Neuronal stem cell (in vitro differentiated cells): Measurements from ENCODE around the gene TPI1.
A peak's percentile ranks its signal among the peaks of the same experiment; 100 is the strongest.
"Not testable (repeated sequence)": the region's sequence is repeated elsewhere in the genome, so short reads cannot be mapped to it uniquely, and the experiment has no call there.

ENCODE experiments used
- DNase-seq: peaks from one replicate; pipeline ENCODE4 v3.0.0-alpha.2; 2013; ENCODE audit warnings: low spot score
- H2AFZ ChIP-seq: one replicate; pipeline ENCODE4 v1.6.1; 2013; ENCODE audit warnings: mild to moderate bottlenecking, low read length, inconsistent platforms
- H2AK5ac ChIP-seq: 2 replicates; pipeline ENCODE4 v1.6.1; 2013; ENCODE audit warnings: low read depth, mild to moderate bottlenecking, inconsistent platforms, low read length, moderate library complexity, mixed read lengths
- H2BK120ac ChIP-seq: 2 replicates; pipeline ENCODE4 v1.6.1; 2013; ENCODE audit warnings: low read depth, mild to moderate bottlenecking, inconsistent platforms, low read length, moderate library complexity, mixed read lengths
- H2BK12ac ChIP-seq: one replicate; pipeline ENCODE4 v1.6.1; 2013; ENCODE audit warnings: low read length, inconsistent platforms
- H2BK15ac ChIP-seq: 2 replicates; pipeline ENCODE4 v1.6.1; 2013; ENCODE audit warnings: mild to moderate bottlenecking, low read length, inconsistent platforms, mixed read lengths
- H2BK5ac ChIP-seq: one replicate; pipeline ENCODE4 v1.6.1; 2013; ENCODE audit warnings: inconsistent platforms, mild to moderate bottlenecking, low read length, moderate library complexity
- H3K14ac ChIP-seq: one replicate; pipeline ENCODE4 v1.6.1; 2013; ENCODE audit warnings: low read length, inconsistent platforms
- H3K18ac ChIP-seq: 2 replicates; pipeline ENCODE4 v1.6.1; 2013; ENCODE audit warnings: low read length, inconsistent platforms
- H3K23ac ChIP-seq: 2 replicates; pipeline ENCODE4 v1.6.1; 2013; ENCODE audit warnings: low read depth, mild to moderate bottlenecking, mixed read lengths, low read length, inconsistent platforms; ENCODE audit not compliant: poor library complexity
- H3K27ac ChIP-seq: replicated peaks from 3 replicates; pipeline ENCODE4 v1.5.1; 2013; ENCODE audit warnings: low read length, inconsistent platforms
- H3K27me3 ChIP-seq, 3 experiments: 2 replicates each; pipeline ENCODE4 v1.6.1; 2013; ENCODE audit warnings: low read length in 3 of 3, mild to moderate bottlenecking in 2 of 3, inconsistent platforms in 1 of 3, low read depth in 1 of 3, mixed read lengths in 1 of 3, moderate library complexity in 1 of 3; ENCODE audit not compliant: control insufficient read depth in 3 of 3, insufficient read depth in 3 of 3
- H3K36me3 ChIP-seq, 2 donors: replicated peaks in 1 of 2; 2 replicates each; pipeline ENCODE4 v1.6.1; 2013; ENCODE audit warnings: low read length in 2 of 2; ENCODE audit not compliant: control insufficient read depth in 2 of 2, insufficient read depth in 2 of 2
- H3K4ac ChIP-seq: 2 replicates; pipeline ENCODE4 v1.6.1; 2013; ENCODE audit warnings: inconsistent platforms, mild to moderate bottlenecking, low read length, moderate library complexity
- H3K4me1 ChIP-seq, 2 donors: 1 replicate in 1 of 2; 2 replicates in 1 of 2; pipeline ENCODE4 v1.6.1; 2013; ENCODE audit warnings: low read length in 2 of 2, low read depth in 1 of 2; ENCODE audit not compliant: control insufficient read depth in 2 of 2, insufficient read depth in 1 of 2
- H3K4me2 ChIP-seq: one replicate; pipeline ENCODE4 v1.6.1; 2013; ENCODE audit warnings: mild to moderate bottlenecking, low read length, inconsistent platforms; ENCODE audit not compliant: insufficient read depth, poor library complexity, severe bottlenecking
- H3K4me3 ChIP-seq, 2 donors: 2 replicates each; pipeline ENCODE4 v1.5.1; 2013; ENCODE audit warnings: low read length in 2 of 2, mild to moderate bottlenecking in 2 of 2, inconsistent platforms in 1 of 2, moderate library complexity in 1 of 2
- H3K79me1 ChIP-seq: one replicate; pipeline ENCODE4 v1.6.1; 2013; ENCODE audit warnings: low read depth, mild to moderate bottlenecking, inconsistent platforms, low read length, moderate library complexity
- H3K9ac ChIP-seq: one replicate; pipeline ENCODE4 v1.6.1; 2013; ENCODE audit warnings: mild to moderate bottlenecking, low read depth, low read length, inconsistent platforms; ENCODE audit not compliant: poor library complexity
- H3K9me3 ChIP-seq, 2 donors: replicated peaks in 1 of 2; 2 replicates each; pipeline versions ENCODE3 to v1.6.1; 2013; ENCODE audit warnings: low read length in 2 of 2, mild to moderate bottlenecking in 2 of 2, inconsistent platforms in 1 of 2, low read depth in 1 of 2, mixed read lengths in 1 of 2, moderate library complexity in 1 of 2; ENCODE audit not compliant: control insufficient read depth in 2 of 2, insufficient read depth in 1 of 2
- H4K8ac ChIP-seq: one replicate; pipeline ENCODE4 v1.6.1; 2013; ENCODE audit warnings: low read depth, mild to moderate bottlenecking, inconsistent platforms, low read length, moderate library complexity
- H4K91ac ChIP-seq: one replicate; pipeline ENCODE4 v1.6.1; 2013; ENCODE audit warnings: low read length, low read depth, mild to moderate bottlenecking, inconsistent platforms; ENCODE audit not compliant: poor library complexity
- WGBS, 2 donors: extraction: QIAGEN DNeasy Blood & Tissue Kit; methylation state at CpG; one replicate each; pipeline ENCODE4 v1.1.7; 2013; ENCODE audit warnings: missing lambda C conversion rate in 2 of 2, mixed read lengths in 1 of 2; ENCODE audit not compliant: insufficient read length in 2 of 2, insufficient replicate concordance in 1 of 2; ENCODE audit errors: extremely low coverage in 2 of 2; 5-methylcytosine and 5-hydroxymethylcytosine counted together

The TPI1 gene

GRCh38 chr12:6884539-6884938, 17.2 kb downstream of the TPI1 start:
- Histone ChIP-seq H3K36me3 (peaks cover 2 to 14% of the 10 kb centered on the region in 2 donors), H4K8ac (no peak overlapping the region), H3K4ac (no peak overlapping the region), H2BK12ac (peak overlapping the region; percentile 33), H3K4me1 (peaks cover 0 to 5% of the 10 kb centered on the region in 2 donors), H4K91ac (no peak overlapping the region), H3K14ac (no peak overlapping the region), H3K18ac (peak overlapping the region; percentile 74), H2BK15ac (no peak overlapping the region), H3K4me2 (no peak overlapping the region), H2BK120ac (peak overlapping the region; percentile 48), H2BK5ac (no peak overlapping the region), H3K79me1 (no peaks in the 10 kb centered on the region), H3K9ac (no peak overlapping the region), H3K27me3 (no peaks in the 10 kb centered on the region), H3K4me3 (no peak overlapping the region), H2AFZ (no peak overlapping the region), H3K27ac (peak overlapping the region; percentile 27), H3K9me3 (no peaks in the 10 kb centered on the region), H2AK5ac (peak overlapping the region; percentile 81), H3K23ac (no peak overlapping the region)
- DNase-seq: no peak
- no CpG with 5 or more reads among the region's 22 CpGs for WGBS, 2 donors

GRCh38 chr12:6886206-6886999, 19.1 kb downstream of the TPI1 start:
- peak overlapping the region; percentile 58 for H3K27ac ChIP-seq
- H3K9me3 ChIP-seq, H2AK5ac ChIP-seq, H3K14ac ChIP-seq, H3K23ac ChIP-seq, H3K79me1 ChIP-seq, H2BK12ac ChIP-seq, H3K9ac ChIP-seq, H3K18ac ChIP-seq, H2BK15ac ChIP-seq, H3K4me3 ChIP-seq, H3K27me3 ChIP-seq, H3K4me1 ChIP-seq, H2AFZ ChIP-seq, H3K4ac ChIP-seq, H2BK5ac ChIP-seq, H4K91ac ChIP-seq, H2BK120ac ChIP-seq, DNase-seq: not testable (repeated sequence)
- no CpG with 5 or more reads among the region's 15 CpGs for WGBS, 2 donors
- peak overlapping the region; percentile 82 for H4K8ac ChIP-seq
- peak overlapping the region; percentile 11 for H3K4me2 ChIP-seq
- H3K36me3 ChIP-seq: peaks cover 2 to 14% of the 10 kb centered on the region in 2 donors

- no peak overlapping the region for H3K18ac ChIP-seq
- H3K9me3 ChIP-seq: no peaks in the 10 kb centered on the region
- H3K4ac ChIP-seq: no peak overlapping the region
- no peak overlapping the region for H3K27ac ChIP-seq
- no peak overlapping the region for H3K4me2 ChIP-seq
- H3K14ac ChIP-seq: no peak overlapping the region
- H4K8ac ChIP-seq: no peak overlapping the region
- H3K4me1 ChIP-seq: peaks cover 5 to 9% of the 10 kb centered on the region in 2 donors
- no peak overlapping the region for H2AK5ac ChIP-seq
- no peak overlapping the region for H3K4me3 ChIP-seq
- H3K9ac ChIP-seq: no peak overlapping the region
- H2AFZ ChIP-seq: no peak overlapping the region
- H3K79me1 ChIP-seq: no peaks in the 10 kb centered on the region
- H2BK12ac ChIP-seq: no peak overlapping the region
- H4K91ac ChIP-seq: no peak overlapping the region
- WGBS, 2 donors: no CpG with 5 or more reads among the region's 8 CpGs
- H3K23ac ChIP-seq: no peak overlapping the region
- H3K27me3 ChIP-seq: no peaks in the 10 kb centered on the region
- H2BK120ac ChIP-seq: no peak overlapping the region
- no peak overlapping the region for H2BK5ac ChIP-seq
- peaks cover 2 to 14% of the 10 kb centered on the region in 2 donors for H3K36me3 ChIP-seq
- no peak for DNase-seq
- no peak overlapping the region for H2BK15ac ChIP-seq
Observed at GRCh38 chr12:6887460-6887859, 20.1 kb downstream of the TPI1 start.

- no peaks in the 10 kb centered on the region for H3K27me3 ChIP-seq
- no peak overlapping the region for H2AK5ac ChIP-seq
- no peak overlapping the region for H3K4me2 ChIP-seq
- H3K4me1 ChIP-seq: peaks cover 5 to 9% of the 10 kb centered on the region in 2 donors
- no peaks in the 10 kb centered on the region for H3K9me3 ChIP-seq
- H3K9ac ChIP-seq: no peak overlapping the region
- H2BK12ac ChIP-seq: no peak overlapping the region
- no peaks in the 10 kb centered on the region for H3K79me1 ChIP-seq
- H2BK120ac ChIP-seq: no peak overlapping the region
- H3K27ac ChIP-seq: no peak overlapping the region
- no peak for DNase-seq
- no peak overlapping the region for H4K91ac ChIP-seq
- no peak overlapping the region for H3K23ac ChIP-seq
- WGBS, 2 donors: no CpG with 5 or more reads among the region's 2 CpGs
- H3K4me3 ChIP-seq: no peak overlapping the region
- H3K18ac ChIP-seq: no peak overlapping the region
- no peak overlapping the region for H3K14ac ChIP-seq
- H2BK15ac ChIP-seq: no peak overlapping the region
- H2BK5ac ChIP-seq: no peak overlapping the region
- no peak overlapping the region for H2AFZ ChIP-seq
- peaks cover 2 to 14% of the 10 kb centered on the region in 2 donors for H3K36me3 ChIP-seq
- no peak overlapping the region for H4K8ac ChIP-seq
- no peak overlapping the region for H3K4ac ChIP-seq
Observed at GRCh38 chr12:6888360-6888759, 21.0 kb downstream of the TPI1 start.
